GM13976 (cell line): ENCODE measurements around the gene POU6F2.

Experiments
- DNase-seq: peaks from one replicate; pipeline ENCODE4 v3.0.0; 2012; ENCODE audit warnings: low spot score
- CTCF ChIP-seq: IDR thresholded peaks from 2 replicates; pipeline ENCODE4 v1.5.1; 2012; ENCODE audit warnings: borderline replicate concordance, mild to moderate bottlenecking; ENCODE audit not compliant: insufficient read depth; ENCODE audit errors: extremely low read depth, missing control alignments, control extremely low read depth
- in situ Hi-C: fragments of 300-500 bp; cut with MboI; formaldehyde crosslinking; loops from one replicate; pipeline ENCODE4 v1.12.0; 2022; ENCODE audit warnings: low sequenced_read_pairs, mixed read lengths, inconsistent platforms; ENCODE audit not compliant: unreplicated experiment

POU6F2 gene

GRCh38 chr7:39365751-39366295 is 388.1 kb downstream of the POU6F2 start:
- TF ChIP-seq CTCF: no peak
- no peak for DNase-seq
- in situ Hi-C loops: no loop called here

GRCh38 chr7:39367451-39367850 is 389.7 kb downstream of the POU6F2 start:
- no peak for DNase-seq
- in situ Hi-C loops: no loop called here
- no peak for TF ChIP-seq CTCF

- in situ Hi-C loops: no loop called here
- no peak for DNase-seq
- TF ChIP-seq CTCF: no peak
These were observed 390.2 kb downstream of the POU6F2 start for GRCh38 chr7:39367943-39368342.

GRCh38 chr7:39372383-39372782 is 394.7 kb downstream of the POU6F2 start:
- in situ Hi-C loops: no loop called here
- TF ChIP-seq CTCF: no peak
- no peak for DNase-seq

- TF ChIP-seq CTCF: no peak
- DNase-seq: no peak
- in situ Hi-C loops: no loop called here
These were observed 396.8 kb downstream of the POU6F2 start for GRCh38 chr7:39374436-39375040.

- TF ChIP-seq CTCF: no peak
- in situ Hi-C loops: no loop called here
- DNase-seq: no peak
These were observed 397.6 kb downstream of the POU6F2 start for GRCh38 chr7:39375047-39375873.
